NCI-H146 (cell line): Measurements from ENCODE around the gene C1orf116.

Experiments
- DNase-seq: peaks from one replicate; lab custom pipeline; 2025; lab: John Stamatoyannopoulos, UW

The C1orf116 gene

GRCh38 chr1:207019661-207020060, 12.9 kb downstream of the C1orf116 start:
- DNase-seq, result no peak

GRCh38 chr1:207019161-207019560, 13.4 kb downstream of the C1orf116 start:
- DNase-seq, result no peak

- DNase-seq, result no peak
These were observed 13.8 kb downstream of the C1orf116 start for GRCh38 chr1:207018707-207019106.

- DNase-seq, result no peak
These were observed 14.7 kb downstream of the C1orf116 start for GRCh38 chr1:207017615-207018559.

- no peak for DNase-seq
These were observed 16.8 kb downstream of the C1orf116 start for GRCh38 chr1:207015791-207016190.

- DNase-seq, result no peak
These were observed 17.8 kb downstream of the C1orf116 start for GRCh38 chr1:207014728-207015127.

- DNase-seq, result no peak
These were observed 19.1 kb downstream of the C1orf116 start for GRCh38 chr1:207013321-207014085.

- no peak for DNase-seq
These were observed 21.8 kb downstream of the C1orf116 start for GRCh38 chr1:207010726-207011125.

GRCh38 chr1:207009945-207010344, 22.6 kb downstream of the C1orf116 start:
- DNase-seq, result no peak

GRCh38 chr1:207009182-207009850, 23.2 kb downstream of the C1orf116 start:
- DNase-seq, result no peak

GRCh38 chr1:207007352-207008033, 25.1 kb downstream of the C1orf116 start:
- DNase-seq, result no peak

GRCh38 chr1:207006914-207007313, 25.6 kb downstream of the C1orf116 start:
- DNase-seq, result no peak

- DNase-seq, result no peak
These were observed 26.5 kb downstream of the C1orf116 start for GRCh38 chr1:207006083-207006482.

- DNase-seq, result peak; percentile 57
These were observed 27.4 kb downstream of the C1orf116 start for GRCh38 chr1:207004931-207005830.

GRCh38 chr1:207003210-207003609, 29.3 kb downstream of the C1orf116 start:
- DNase-seq, result no peak

GRCh38 chr1:207002724-207003146, 29.8 kb downstream of the C1orf116 start:
- DNase-seq, result no peak

GRCh38 chr1:207001492-207002245, 30.9 kb downstream of the C1orf116 start:
- no peak for DNase-seq

GRCh38 chr1:207000651-207001291, 31.8 kb downstream of the C1orf116 start:
- no peak for DNase-seq

GRCh38 chr1:206998816-206999215, 33.7 kb downstream of the C1orf116 start:
- no peak for DNase-seq
